ENCODE measurements around the gene QKI.

Gene QKI

GRCh38 chr6:163392533-163392932 lies 22.0 kb upstream of the QKI start:
- DNase-seq, result no peak

- no peak for DNase-seq
These were observed 20.6 kb upstream of the QKI start for GRCh38 chr6:163393923-163394322.

- DNase-seq, result no peak
These were observed 19.9 kb upstream of the QKI start for GRCh38 chr6:163394659-163395058.

GRCh38 chr6:163395122-163395830 lies 19.2 kb upstream of the QKI start:
- DNase-seq, result no peak

- DNase-seq, result no peak
These were observed 18.7 kb upstream of the QKI start for GRCh38 chr6:163395831-163396185.

- DNase-seq, result no peak
These were observed 17.2 kb upstream of the QKI start for GRCh38 chr6:163397326-163397725.

GRCh38 chr6:163398115-163398514 lies 16.4 kb upstream of the QKI start:
- no peak for DNase-seq

- DNase-seq, result no peak
These were observed 15.7 kb upstream of the QKI start for GRCh38 chr6:163398815-163399214.

- DNase-seq, result no peak
These were observed 14.0 kb upstream of the QKI start for GRCh38 chr6:163400509-163400908.

- no peak for DNase-seq
These were observed 13.3 kb upstream of the QKI start for GRCh38 chr6:163401039-163401885.

GRCh38 chr6:163402616-163403015 lies 11.9 kb upstream of the QKI start:
- DNase-seq, result no peak

- DNase-seq, result no peak
These were observed 9.7 kb upstream of the QKI start for GRCh38 chr6:163404825-163405265.

- DNase-seq, result no peak
These were observed 8.9 kb upstream of the QKI start for GRCh38 chr6:163405412-163406309.

GRCh38 chr6:163406366-163406765 lies 8.2 kb upstream of the QKI start:
- no peak for DNase-seq

- no peak for DNase-seq
These were observed 7.7 kb upstream of the QKI start for GRCh38 chr6:163406830-163407229.

- DNase-seq, result no peak
These were observed 6.0 kb upstream of the QKI start for GRCh38 chr6:163408352-163408991.

GRCh38 chr6:163409712-163410111 lies 4.8 kb upstream of the QKI start:
- no peak for DNase-seq

GRCh38 chr6:163412341-163412740 lies 2.2 kb upstream of the QKI start:
- DNase-seq, result no peak

- no peak for DNase-seq
These were observed 1.6 kb upstream of the QKI start for GRCh38 chr6:163412801-163413344.

- DNase-seq, result no peak
These were observed 987 bp upstream of the QKI start for GRCh38 chr6:163413345-163414116.

GRCh38 chr6:163414946-163415619 lies 565 bp downstream of the QKI start:
- no peak for DNase-seq

Measured in SHP77 treated with DMSO at 0.1 percent for 48 hours (cell line).